H9 (cell line): ENCODE results near the gene GLUL. TPM values are rescaled to one million over a fixed set of nuclear protein-coding genes. Genes with fewer than 3 reads are reported as not detected.

Source experiments
- DNase-seq: peaks from one replicate; pipeline ENCODE4 v3.0.0-alpha.2; 2017
- H2AFZ ChIP-seq: one replicate; pipeline ENCODE4 v1.6.1; 2013; ENCODE audit warnings: mild to moderate bottlenecking, low read length, control low read depth, moderate library complexity
- H2AK5ac ChIP-seq: 2 replicates; pipeline ENCODE4 v1.6.1; 2013; ENCODE audit warnings: low read length, control low read depth, mixed read lengths; ENCODE audit not compliant: insufficient read length
- H2BK120ac ChIP-seq: one replicate; pipeline ENCODE4 v1.6.1; 2013; ENCODE audit warnings: low read depth, mild to moderate bottlenecking, low read length, control low read depth, inconsistent platforms; ENCODE audit not compliant: poor library complexity, severe bottlenecking
- H2BK12ac ChIP-seq: 2 replicates; pipeline ENCODE4 v1.6.1; 2013; ENCODE audit warnings: low read length, control low read depth, mixed read lengths, low read depth; ENCODE audit not compliant: insufficient read length
- H2BK15ac ChIP-seq: 2 replicates; pipeline ENCODE4 v1.6.1; 2013; ENCODE audit warnings: low read depth, low read length, control low read depth
- H2BK20ac ChIP-seq: one replicate; pipeline ENCODE4 v1.6.1; 2013; ENCODE audit warnings: low read depth, mild to moderate bottlenecking, low read length, control low read depth, inconsistent platforms; ENCODE audit not compliant: poor library complexity, severe bottlenecking
- H2BK5ac ChIP-seq: 2 replicates; pipeline ENCODE4 v1.6.1; 2013; ENCODE audit warnings: low read length, control low read depth, mixed read lengths; ENCODE audit not compliant: insufficient read length
- H3K14ac ChIP-seq: 2 replicates; pipeline ENCODE4 v1.6.1; 2013; ENCODE audit warnings: low read length, control low read depth; ENCODE audit not compliant: insufficient read depth
- H3K18ac ChIP-seq: 2 replicates; pipeline ENCODE4 v1.6.1; 2013; ENCODE audit warnings: low read depth, mild to moderate bottlenecking, mixed read lengths, low read length, control low read depth; ENCODE audit not compliant: insufficient read length
- H3K23ac ChIP-seq: 2 replicates; pipeline ENCODE4 v1.6.1; 2013; ENCODE audit warnings: low read length, control low read depth, mixed read lengths, low read depth; ENCODE audit not compliant: insufficient read length
- H3K23me2 ChIP-seq: 2 replicates; pipeline ENCODE4 v1.6.1; 2013; ENCODE audit warnings: low read depth, mild to moderate bottlenecking, mixed read lengths, low read length, control low read depth; ENCODE audit not compliant: insufficient read length, poor library complexity, severe bottlenecking
- H3K27ac ChIP-seq: 2 replicates; pipeline ENCODE4 v1.5.1; 2013; ENCODE audit warnings: low read length, control low read depth, mixed read lengths, low read depth; ENCODE audit not compliant: insufficient read length
- H3K27me3 ChIP-seq: 2 replicates; pipeline ENCODE4 v1.6.1; 2013; ENCODE audit warnings: low read length, control low read depth, inconsistent platforms; ENCODE audit not compliant: insufficient read depth
- H3K4ac ChIP-seq: 2 replicates; pipeline ENCODE4 v1.6.1; 2013; ENCODE audit warnings: low read depth, mild to moderate bottlenecking, control low read depth, inconsistent platforms, low read length, moderate library complexity
- H3K4me1 ChIP-seq: 2 replicates; pipeline ENCODE4 v1.6.1; 2013; ENCODE audit warnings: low read length, control low read depth, inconsistent platforms; ENCODE audit not compliant: insufficient read depth
- H3K4me2 ChIP-seq: 2 replicates; pipeline ENCODE4 v1.6.1; 2013; ENCODE audit warnings: low read length, control low read depth, mixed read lengths; ENCODE audit not compliant: insufficient read length, insufficient read depth
- H3K56ac ChIP-seq: 2 replicates; pipeline ENCODE4 v1.6.1; 2013; ENCODE audit warnings: low read depth, mild to moderate bottlenecking, mixed read lengths, low read length, control low read depth; ENCODE audit not compliant: insufficient read length
- H3K79me1 ChIP-seq: 2 replicates; pipeline ENCODE4 v1.6.1; 2013; ENCODE audit warnings: low read depth, mild to moderate bottlenecking, moderate library complexity, low read length, control low read depth, inconsistent platforms; ENCODE audit not compliant: insufficient read depth, poor library complexity, severe bottlenecking
- H3K79me2 ChIP-seq: 2 replicates; pipeline ENCODE4 v1.6.1; 2013; ENCODE audit warnings: low read length, control low read depth, inconsistent platforms; ENCODE audit not compliant: insufficient read depth
- H3K9ac ChIP-seq: 2 replicates; pipeline ENCODE4 v1.6.1; 2013; ENCODE audit warnings: low read length, control low read depth, mixed read lengths; ENCODE audit not compliant: insufficient read length; ENCODE audit errors: extremely low read depth
- H3K9me3 ChIP-seq: one replicate; pipeline ENCODE4 v1.6.1; 2013; ENCODE audit warnings: low read depth, low read length, inconsistent platforms; ENCODE audit not compliant: control insufficient read depth
- H3T11ph ChIP-seq: one replicate; pipeline ENCODE4 v1.6.1; 2013; ENCODE audit warnings: mild to moderate bottlenecking, low read length, control low read depth, inconsistent platforms
- H4K20me1 ChIP-seq: one replicate; pipeline ENCODE4 v1.6.1; 2013; ENCODE audit not compliant: control insufficient read depth, insufficient read length, insufficient read depth
- H4K5ac ChIP-seq: 2 replicates; pipeline ENCODE4 v1.6.1; 2013; ENCODE audit warnings: low read depth, mild to moderate bottlenecking, mixed read lengths, low read length, control low read depth; ENCODE audit not compliant: insufficient read length
- H4K8ac ChIP-seq: replicated peaks from 2 replicates; pipeline ENCODE4 v1.6.1; 2013; ENCODE audit warnings: low read length, control low read depth, mixed read lengths, low read depth; ENCODE audit not compliant: insufficient read length
- H4K91ac ChIP-seq: 2 replicates; pipeline ENCODE4 v1.6.1; 2013; ENCODE audit warnings: low read depth, mild to moderate bottlenecking, moderate library complexity, mixed read lengths, low read length, control low read depth; ENCODE audit not compliant: insufficient read length
- H3K27ac Mint-ChIP-seq, 3 experiments: 2 replicates in 2 of 3; 3 replicates in 1 of 3; pipeline ENCODE4 v1.8.0; 2020 to 2021; ENCODE audit warnings: mixed read lengths in 3 of 3, mild to moderate bottlenecking in 1 of 3, moderate library complexity in 1 of 3
- H3K27me3 Mint-ChIP-seq: 2 replicates; pipeline ENCODE4 v1.8.0; 2021; ENCODE audit warnings: low read depth, mild to moderate bottlenecking, moderate library complexity, mixed read lengths
- H3K36me3 Mint-ChIP-seq, 3 experiments: 2 replicates in 2 of 3; 3 replicates in 1 of 3; pipeline ENCODE4 v1.8.0; 2020 to 2021; ENCODE audit warnings: low read depth in 3 of 3, mixed read lengths in 3 of 3; ENCODE audit not compliant: insufficient read depth in 1 of 3
- H3K4me1 Mint-ChIP-seq, 2 experiments: 2 replicates each; pipeline ENCODE4 v1.8.0; 2020; ENCODE audit warnings: mixed read lengths in 2 of 2
- H3K4me3 Mint-ChIP-seq, 2 experiments: 2 replicates in 1 of 2; 3 replicates in 1 of 2; pipeline ENCODE4 v1.8.0; 2020 to 2021; ENCODE audit warnings: mild to moderate bottlenecking in 2 of 2, mixed read lengths in 2 of 2, moderate library complexity in 1 of 2
- H3K9me3 Mint-ChIP-seq, 2 experiments: 2 replicates in 1 of 2; 3 replicates in 1 of 2; pipeline ENCODE4 v1.8.0; 2020; ENCODE audit warnings: mild to moderate bottlenecking in 2 of 2, mixed read lengths in 2 of 2, moderate library complexity in 1 of 2
- WGBS: extraction: QIAGEN DNeasy Blood & Tissue Kit; methylation state at CpG from one replicate; pipeline ENCODE4 v1.1.7; 2013; ENCODE audit warnings: missing lambda C conversion rate, low lambda C conversion rate, mixed read lengths; ENCODE audit not compliant: insufficient read length; ENCODE audit errors: extremely low coverage; 5-methylcytosine and 5-hydroxymethylcytosine counted together
- total RNA-seq: library from RNA; stranded (reverse); gene quantifications from 2 replicates; pipeline ENCODE4 v1.2.1, GENCODE V29; 2021
- TF ChIP-seq, protein P1 (sequence below): fragments of 200-600 bp; sonication (generic); conservative IDR thresholded peaks from 3 replicates; pipeline ENCODE4 v1.8.0; 2021; ENCODE audit warnings: antibody characterized with exemption, mild to moderate bottlenecking

GLUL gene
- total RNA-seq, 1 experiment from 2014 or later: 332 TPM

- Histone ChIP-seq H3K4ac (no peak overlapping the region), H3K18ac (no peak overlapping the region), H3K14ac (no peak overlapping the region), H2BK120ac (no peak overlapping the region), H3K27ac (no peak overlapping the region), H2AFZ (no peak overlapping the region), H4K5ac (no peak overlapping the region), H3K9me3 (no peaks in the 10 kb centered on the region), H2BK15ac (no peak overlapping the region), H2BK20ac (no peak overlapping the region), H2BK12ac (no peak overlapping the region), H3K4me1 (no peaks in the 10 kb centered on the region), H2AK5ac (no peak overlapping the region), H3K56ac (no peak overlapping the region), H3K79me2 (no peaks in the 10 kb centered on the region), H4K91ac (no peak overlapping the region), H3K4me2 (no peak overlapping the region), H3K9ac (no peak overlapping the region), H2BK5ac (no peak overlapping the region), H3K27me3 (no peaks in the 10 kb centered on the region), H3K23me2 (no peaks in the 10 kb centered on the region), H3K23ac (no peak overlapping the region), H3K79me1 (no peaks in the 10 kb centered on the region), H4K8ac (no peak overlapping the region), H3T11ph (no peak overlapping the region), H4K20me1 (no peaks in the 10 kb centered on the region)
- Mint-ChIP-seq H3K27me3 (peaks cover 8% of the 10 kb centered on the region), H3K27ac (no peak overlapping the region), H3K9me3 (0 out of 5 replicates have a peak, but pooled peaks cover 0 to 2% of the 10 kb centered on the region in 2 experiments), H3K36me3 (no peaks in the 10 kb centered on the region), H3K4me3 (no peak overlapping the region), H3K4me1 (peaks cover 0 to 2% of the 10 kb centered on the region in 2 experiments; a peak in 2 of 4 replicates)
- TF ChIP-seq, protein P1, sequence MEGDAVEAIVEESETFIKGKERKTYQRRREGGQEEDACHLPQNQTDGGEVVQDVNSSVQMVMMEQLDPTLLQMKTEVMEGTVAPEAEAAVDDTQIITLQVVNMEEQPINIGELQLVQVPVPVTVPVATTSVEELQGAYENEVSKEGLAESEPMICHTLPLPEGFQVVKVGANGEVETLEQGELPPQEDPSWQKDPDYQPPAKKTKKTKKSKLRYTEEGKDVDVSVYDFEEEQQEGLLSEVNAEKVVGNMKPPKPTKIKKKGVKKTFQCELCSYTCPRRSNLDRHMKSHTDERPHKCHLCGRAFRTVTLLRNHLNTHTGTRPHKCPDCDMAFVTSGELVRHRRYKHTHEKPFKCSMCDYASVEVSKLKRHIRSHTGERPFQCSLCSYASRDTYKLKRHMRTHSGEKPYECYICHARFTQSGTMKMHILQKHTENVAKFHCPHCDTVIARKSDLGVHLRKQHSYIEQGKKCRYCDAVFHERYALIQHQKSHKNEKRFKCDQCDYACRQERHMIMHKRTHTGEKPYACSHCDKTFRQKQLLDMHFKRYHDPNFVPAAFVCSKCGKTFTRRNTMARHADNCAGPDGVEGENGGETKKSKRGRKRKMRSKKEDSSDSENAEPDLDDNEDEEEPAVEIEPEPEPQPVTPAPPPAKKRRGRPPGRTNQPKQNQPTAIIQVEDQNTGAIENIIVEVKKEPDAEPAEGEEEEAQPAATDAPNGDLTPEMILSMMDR: no peak
- no peak for DNase-seq
- WGBS: no CpG with 5 or more reads among the region's 6 CpGs
Observed at GRCh38 chr1:182413969-182414368, 22.4 kb upstream of the GLUL start.
